Lower leg skin (tissue), 4 donors: Measurements from ENCODE around the gene TNS3. TPM values are rescaled to one million over a fixed set of nuclear protein-coding genes. Genes with fewer than 3 reads are reported as not detected.

Experiments
- DNase-seq, 2 donors: peaks; one replicate each; pipeline ENCODE4 v3.0.0-alpha.2; 2019; ENCODE audit warnings: low spot score in 2 of 2
- H3K4me3 ChIP-seq: fragments of 200-600 bp; sonication (generic); 2 replicates; pipeline ENCODE4 v1.5.1; 2017; ENCODE audit warnings: mild to moderate bottlenecking, low read depth; ENCODE audit not compliant: poor library complexity, severe bottlenecking
- CTCF ChIP-seq, 3 donors: fragments of 450-650 bp; IDR thresholded peaks; one replicate each; pipeline ENCODE4 v1.5.1; 2016; ENCODE audit warnings: antibody characterized with exemption in 3 of 3, mild to moderate bottlenecking in 3 of 3, moderate library complexity in 2 of 3
- POLR2A ChIP-seq, 2 donors: fragments of 450-650 bp; IDR thresholded peaks; one replicate each; pipeline ENCODE4 v1.6.1; 2016 to 2017; ENCODE audit warnings: antibody characterized with exemption in 2 of 2, mild to moderate bottlenecking in 1 of 2, moderate library complexity in 1 of 2
- WGBS, 2 donors: methylation state at CpG; one replicate each; pipeline ENCODE4 v1.1.5; 2018; 5-methylcytosine and 5-hydroxymethylcytosine counted together
- intact Hi-C: fragments of 100-400 bp; cut with DNase I; formaldehyde crosslinking; loops from one replicate; pipeline ENCODE4 v1.15.0; 2023; ENCODE audit warnings: low total_unique reads
- total RNA-seq, 4 donors: library from RNA; depleted of rRNA; stranded (reverse); fragments of >200 nt; gene quantifications; one replicate each; pipeline ENCODE4 v1.1.0, GENCODE V29; 2016

TNS3 gene
- total RNA-seq, 4 donors from 2014 or later: 19.5 to 33.9 (median 25.5) TPM

DNA sequence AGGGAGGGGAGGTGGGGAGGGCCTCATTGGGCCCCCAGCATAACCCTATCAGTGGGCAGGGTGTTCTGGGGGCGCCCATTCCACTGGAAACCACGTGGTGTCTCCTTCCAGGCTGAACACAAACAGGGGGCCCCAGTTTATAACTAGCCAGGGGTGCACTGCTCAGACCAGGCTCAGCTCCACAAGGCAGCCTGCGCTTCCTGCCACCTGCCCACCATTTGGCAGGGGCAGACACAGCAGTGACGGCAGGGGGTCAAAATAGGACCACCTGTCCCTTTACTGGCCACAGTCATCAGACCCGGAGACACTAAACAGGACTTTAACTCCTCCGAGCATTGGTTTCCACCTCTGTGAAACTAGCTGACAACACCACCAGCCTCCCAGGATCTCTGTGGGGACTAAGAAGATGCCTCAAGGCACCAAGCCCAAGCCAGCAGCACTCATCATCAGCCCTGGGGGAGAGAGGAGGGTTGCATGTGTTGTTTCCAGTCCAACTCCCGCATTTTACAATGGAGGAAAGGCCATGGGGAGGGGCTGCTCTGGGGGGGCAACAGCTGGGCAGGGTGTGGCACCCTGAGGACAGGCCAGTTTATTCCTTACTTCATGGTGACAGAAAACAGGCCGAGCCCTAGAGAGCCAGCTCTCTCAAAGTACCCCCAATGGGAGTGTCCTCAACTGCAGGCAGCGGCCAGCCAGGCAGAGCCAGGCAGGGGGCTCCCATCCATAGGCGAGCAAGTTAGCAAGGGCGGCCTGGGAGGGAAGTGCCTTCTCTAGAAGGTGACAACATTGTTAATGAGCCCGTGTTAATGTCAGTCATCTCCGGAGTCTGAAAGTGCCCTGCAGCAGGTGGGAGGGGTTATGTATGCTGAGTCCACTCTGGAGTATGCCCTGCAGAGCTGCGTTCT is 127.6 kb downstream of the TNS3 start:
- no peak overlapping the region for H3K4me3 ChIP-seq
- intact Hi-C loops: no loop called here
- 71 to 76% methylated on average over 13 to 14 of the region's 14 CpGs for WGBS, 2 donors
- no peak for TF ChIP-seq CTCF (IDR thresholded peaks at IDR 0.05)
- TF ChIP-seq POLR2A (IDR thresholded peaks at IDR 0.05): no peak
- DNase-seq: no peak

- no peak for TF ChIP-seq POLR2A (IDR thresholded peaks at IDR 0.05)
- no peak for TF ChIP-seq CTCF (IDR thresholded peaks at IDR 0.05)
- peak; percentile 85 to 96 for DNase-seq
- H3K4me3 ChIP-seq: no peak overlapping the region
- intact Hi-C loops: no loop called here
- 42 to 43% methylated on average over 22 to 23 of the region's 23 CpGs for WGBS, 2 donors
Measured at GRCh38 chr7:47453093-47454061, 128.5 kb downstream of the TNS3 start.

DNA sequence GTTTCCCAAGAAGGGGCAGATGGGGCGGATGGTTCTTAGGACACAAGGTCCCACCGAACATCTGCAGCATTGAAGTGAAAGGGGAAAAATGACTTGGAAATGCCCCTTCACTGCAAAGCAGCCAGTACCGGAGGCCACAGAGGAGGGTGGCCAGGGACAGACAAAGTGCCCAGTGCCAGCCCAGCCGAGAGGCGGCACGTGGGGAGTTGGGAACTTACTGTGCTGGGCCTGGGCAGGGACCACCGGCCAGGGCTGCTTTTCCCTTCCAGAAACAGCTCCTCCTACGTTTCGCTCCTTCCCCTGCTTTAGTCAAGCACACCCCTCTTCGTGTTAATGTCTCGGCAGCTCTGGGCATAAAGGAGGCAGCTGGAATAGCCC is 129.2 kb downstream of the TNS3 start:
- intact Hi-C loops: no loop called here
- 68 to 70% methylated on average over 11 of the region's 11 CpGs for WGBS, 2 donors
- TF ChIP-seq POLR2A (IDR thresholded peaks at IDR 0.05) (no peak), CTCF (IDR thresholded peaks at IDR 0.05) (no peak)
- no peak for DNase-seq
- no peak overlapping the region for H3K4me3 ChIP-seq

GRCh38 chr7:47452295-47452694 is 129.6 kb downstream of the TNS3 start:
- intact Hi-C loops: no loop called here

GRCh38 chr7:47451851-47452205 is 130.1 kb downstream of the TNS3 start:
- DNase-seq: no peak
- intact Hi-C loops: no loop called here
- 64 to 71% methylated on average over 3 of the region's 3 CpGs for WGBS, 2 donors
- no peak overlapping the region for H3K4me3 ChIP-seq
- TF ChIP-seq POLR2A (IDR thresholded peaks at IDR 0.05) (no peak), CTCF (IDR thresholded peaks at IDR 0.05) (no peak)

More at GRCh38 chr7:47452295-47452694, 129.6 kb downstream of the TNS3 start:
- WGBS, 2 donors: 63 to 68% methylated on average over 3 of the region's 3 CpGs
- DNase-seq: no peak
- no peak overlapping the region for H3K4me3 ChIP-seq
- no peak for TF ChIP-seq CTCF (IDR thresholded peaks at IDR 0.05)
